MM.1S (cell line): Measurements from ENCODE around the gene AAR2.

ENCODE experiments used
- EZH2 ChIP-seq: fragments of 300-600 bp; sonication (generic); optimal IDR thresholded peaks from 2 replicates; pipeline ENCODE3; 2017; ENCODE audit warnings: low read depth, mild to moderate bottlenecking, antibody characterized with exemption, low read length, mixed read lengths
- EZH2phosphoT487 ChIP-seq: fragments of 300-600 bp; sonication (generic); IDR thresholded peaks from 2 replicates; pipeline ENCODE4 v1.6.1; 2018; ENCODE audit warnings: antibody characterized with exemption, low read length
- TF ChIP-seq, protein P1 (sequence below): fragments of 300-600 bp; sonication (generic); IDR thresholded peaks from 2 replicates; pipeline ENCODE4 v1.5.1; 2016; ENCODE audit warnings: antibody characterized with exemption, low read length, mixed read lengths

DNA sequence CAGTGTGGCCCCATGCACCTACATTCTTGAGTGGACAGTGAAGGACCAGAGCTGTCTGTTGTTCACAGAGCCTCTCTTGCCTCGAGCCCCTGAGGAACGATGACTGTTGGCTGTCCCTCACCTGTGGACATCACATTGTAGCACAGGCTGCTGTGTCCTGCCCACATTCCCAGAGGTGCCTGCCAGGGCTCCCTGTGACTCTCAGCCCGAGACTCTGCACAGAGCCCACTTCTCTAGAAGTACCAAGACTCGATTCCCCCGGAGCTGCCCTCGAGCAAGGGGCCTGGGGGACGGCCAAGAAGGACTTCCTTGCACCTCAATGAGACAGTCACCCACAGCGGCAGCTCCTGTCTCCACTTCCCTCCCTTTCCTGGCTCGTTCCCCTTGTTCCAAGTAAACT, 41.3 kb downstream of the AAR2 start:
- TF ChIP-seq, protein P1, sequence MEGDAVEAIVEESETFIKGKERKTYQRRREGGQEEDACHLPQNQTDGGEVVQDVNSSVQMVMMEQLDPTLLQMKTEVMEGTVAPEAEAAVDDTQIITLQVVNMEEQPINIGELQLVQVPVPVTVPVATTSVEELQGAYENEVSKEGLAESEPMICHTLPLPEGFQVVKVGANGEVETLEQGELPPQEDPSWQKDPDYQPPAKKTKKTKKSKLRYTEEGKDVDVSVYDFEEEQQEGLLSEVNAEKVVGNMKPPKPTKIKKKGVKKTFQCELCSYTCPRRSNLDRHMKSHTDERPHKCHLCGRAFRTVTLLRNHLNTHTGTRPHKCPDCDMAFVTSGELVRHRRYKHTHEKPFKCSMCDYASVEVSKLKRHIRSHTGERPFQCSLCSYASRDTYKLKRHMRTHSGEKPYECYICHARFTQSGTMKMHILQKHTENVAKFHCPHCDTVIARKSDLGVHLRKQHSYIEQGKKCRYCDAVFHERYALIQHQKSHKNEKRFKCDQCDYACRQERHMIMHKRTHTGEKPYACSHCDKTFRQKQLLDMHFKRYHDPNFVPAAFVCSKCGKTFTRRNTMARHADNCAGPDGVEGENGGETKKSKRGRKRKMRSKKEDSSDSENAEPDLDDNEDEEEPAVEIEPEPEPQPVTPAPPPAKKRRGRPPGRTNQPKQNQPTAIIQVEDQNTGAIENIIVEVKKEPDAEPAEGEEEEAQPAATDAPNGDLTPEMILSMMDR = no peak
- no peak for TF ChIP-seq EZH2
- TF ChIP-seq EZH2phosphoT487 = no peak
